DMS 273 (cell line): Measurements from ENCODE around the gene IVD.

Experiments used
- DNase-seq: peaks from one replicate; lab custom pipeline; 2025; ENCODE audit not compliant: unreplicated experiment; lab: John Stamatoyannopoulos, UW

The IVD gene

GRCh38 chr15:40413036-40413435 lies 7.4 kb downstream of the IVD start:
- no peak for DNase-seq

DNA sequence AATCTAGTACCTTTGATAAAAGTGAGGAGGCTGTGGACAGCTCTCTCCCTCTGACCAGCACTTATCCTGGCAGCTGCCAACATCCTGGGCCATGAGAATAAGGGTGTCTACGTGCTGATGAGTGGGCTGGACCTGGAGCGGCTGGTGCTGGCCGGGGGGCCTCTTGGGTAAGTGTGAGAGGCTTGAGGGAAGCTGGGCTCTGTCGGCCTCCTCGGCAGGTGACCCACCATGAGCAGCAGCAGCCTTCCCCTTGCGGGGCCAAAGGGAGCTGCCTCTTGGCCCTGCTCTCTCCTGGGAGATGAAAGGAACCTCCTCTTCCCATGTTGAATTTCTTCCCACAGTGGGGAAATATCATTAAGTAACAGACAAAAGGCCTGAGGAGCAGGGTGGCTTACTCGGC lies 9.2 kb downstream of the IVD start:
- DNase-seq, result no peak

DNA sequence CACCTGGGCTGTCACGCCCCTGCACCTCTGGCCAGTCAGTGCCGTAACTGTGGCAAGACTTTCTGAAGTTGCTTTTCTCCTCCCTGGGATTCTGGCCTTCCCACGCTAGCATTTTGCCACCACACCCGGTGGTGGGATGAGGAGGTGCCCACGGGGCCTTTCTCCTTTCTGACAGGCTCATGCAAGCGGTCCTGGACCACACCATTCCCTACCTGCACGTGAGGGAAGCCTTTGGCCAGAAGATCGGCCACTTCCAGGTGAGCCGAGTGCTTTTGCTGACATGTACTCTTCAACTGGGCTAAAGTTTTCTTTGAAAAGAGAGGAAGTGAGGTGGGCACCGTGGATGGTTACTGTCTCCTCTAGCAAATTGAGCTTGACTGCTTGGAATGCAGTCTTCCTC lies 9.6 kb downstream of the IVD start:
- no peak for DNase-seq

- DNase-seq, result no peak
These were observed 10.5 kb downstream of the IVD start for GRCh38 chr15:40416056-40416455.

DNA sequence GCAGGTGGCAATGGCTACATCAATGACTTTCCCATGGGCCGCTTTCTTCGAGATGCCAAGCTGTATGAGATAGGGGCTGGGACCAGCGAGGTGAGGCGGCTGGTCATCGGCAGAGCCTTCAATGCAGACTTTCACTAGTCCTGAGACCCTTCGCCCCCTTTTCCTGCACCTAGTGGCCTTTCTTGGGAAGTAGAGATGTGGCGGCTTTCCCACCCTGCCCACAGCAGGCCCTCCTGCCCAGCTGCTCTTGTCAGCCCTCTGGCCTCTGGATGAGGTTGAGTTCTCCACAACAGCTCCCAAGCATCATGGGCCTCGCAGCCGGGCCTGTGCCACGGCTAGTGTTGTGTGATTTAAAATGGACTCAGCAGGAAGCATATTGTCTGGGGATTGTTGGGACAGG lies 12.5 kb downstream of the IVD start:
- DNase-seq, result no peak

DNA sequence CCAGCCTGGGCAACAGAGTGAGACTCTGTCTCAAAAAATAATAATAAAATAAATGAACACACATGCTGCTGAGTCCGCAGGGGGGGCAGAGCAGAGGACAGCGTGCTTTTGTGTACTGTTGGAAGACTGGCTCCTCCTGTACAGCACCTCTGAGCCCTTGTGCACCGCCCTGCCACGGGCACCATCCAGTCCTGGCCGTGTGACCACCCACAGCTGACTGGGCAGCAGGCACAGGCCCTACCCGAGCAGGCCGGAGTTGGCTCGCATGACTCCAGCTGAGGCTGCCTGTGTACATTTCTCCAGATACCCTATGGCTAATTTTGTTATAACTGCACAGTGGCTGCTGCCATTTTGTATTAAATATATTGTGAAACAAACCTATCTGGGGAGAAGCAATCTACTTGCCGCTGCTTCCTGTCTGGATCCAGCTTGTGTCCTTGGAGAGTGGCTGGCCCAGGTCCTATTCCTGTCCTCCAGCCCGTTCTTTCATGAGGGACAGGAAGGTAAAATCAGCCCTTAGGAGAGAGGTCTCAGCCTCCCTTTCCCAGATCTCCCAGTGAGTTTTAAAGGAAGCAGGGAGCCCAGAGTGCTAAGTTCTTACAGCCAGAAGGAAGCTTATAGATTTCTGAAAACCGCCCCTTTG lies 14.6 kb downstream of the IVD start:
- DNase-seq, result peak; percentile 40

DNA sequence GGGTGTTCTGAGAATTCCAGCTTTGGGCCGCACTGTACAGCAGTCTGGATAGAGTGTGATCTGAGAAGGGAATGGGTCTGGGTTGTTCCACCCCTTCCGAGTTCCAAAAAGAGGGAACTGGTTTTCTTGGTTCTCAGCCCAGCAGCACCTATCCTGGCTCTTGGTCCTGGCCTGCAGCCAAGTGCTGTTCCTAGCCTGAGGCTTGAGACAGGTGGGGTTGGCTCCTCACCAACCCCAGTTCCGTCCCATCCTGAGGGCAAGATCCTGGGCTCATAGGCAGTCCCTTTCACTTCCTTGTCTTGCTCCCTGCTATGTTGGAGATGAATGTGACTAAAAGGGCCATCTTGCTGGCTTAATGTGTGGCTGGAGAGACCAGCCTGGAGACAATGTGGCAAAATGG lies 15.2 kb downstream of the IVD start:
- peak; percentile 60 for DNase-seq

DNA sequence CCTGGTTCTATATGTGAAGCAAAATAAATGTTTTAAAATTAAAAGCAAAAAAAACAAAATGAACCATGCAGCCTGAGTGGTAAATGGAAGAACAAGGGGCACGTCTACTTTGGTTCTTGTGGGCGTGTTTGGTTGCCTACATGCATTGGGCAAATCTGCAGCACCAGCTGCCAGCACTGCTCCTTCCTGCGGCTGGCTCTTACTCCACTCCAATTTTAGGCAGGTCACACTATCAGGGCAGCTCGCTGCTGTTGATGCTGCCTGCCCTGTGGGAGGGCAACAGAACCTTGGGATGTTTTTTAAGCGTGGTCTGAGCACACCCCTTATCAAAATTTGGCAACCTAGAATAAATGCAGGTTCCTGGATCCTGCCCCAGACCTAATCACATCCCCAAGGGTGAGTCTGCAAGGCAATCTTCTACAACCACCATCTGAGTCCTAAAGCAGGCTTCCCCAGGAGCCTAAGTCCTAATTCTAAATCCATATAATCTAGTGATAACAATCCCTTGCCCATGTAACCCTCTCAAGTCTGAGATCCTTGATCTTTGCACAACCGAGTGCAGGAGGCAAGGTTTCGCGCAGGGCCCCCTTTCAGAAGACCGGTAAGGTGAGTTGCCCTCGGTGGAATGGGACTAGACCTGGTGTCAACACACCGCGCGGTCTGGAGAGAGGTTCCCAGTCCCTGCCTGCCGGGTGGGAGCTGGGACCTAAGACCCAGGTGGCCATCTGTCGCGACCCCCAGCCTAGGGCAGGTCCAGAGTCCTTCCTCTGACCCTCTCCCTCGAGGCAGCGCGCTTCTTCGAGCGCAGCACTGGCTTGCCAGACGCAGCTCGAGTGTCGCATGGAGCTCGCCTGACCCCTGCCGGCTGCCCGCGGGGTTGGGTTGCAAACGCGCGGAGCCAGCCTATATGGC lies 15.9 kb downstream of the IVD start:
- DNase-seq, result peak; percentile 86

GRCh38 chr15:40424483-40425115 lies 19.0 kb downstream of the IVD start:
- no peak for DNase-seq

DNA sequence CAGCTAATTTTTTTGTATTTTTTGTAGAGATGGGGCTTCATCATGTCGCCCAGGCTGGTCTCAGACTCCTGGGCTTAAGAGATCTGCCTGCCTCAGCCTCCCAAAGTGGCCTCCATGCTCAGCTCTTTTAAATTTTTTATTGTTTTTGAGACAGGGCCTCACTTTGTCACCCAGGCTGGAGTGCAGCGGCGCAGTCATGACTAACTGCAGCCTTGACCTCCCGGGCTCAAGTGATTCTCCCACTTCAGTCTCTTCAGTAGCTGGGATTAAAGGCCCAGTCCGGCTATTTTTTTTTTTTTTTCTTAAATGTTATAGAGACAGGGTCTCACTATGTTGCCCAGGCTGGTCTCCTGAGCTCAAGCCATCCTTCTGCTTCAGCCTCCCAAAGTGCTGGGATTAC lies 20.1 kb downstream of the IVD start:
- no peak for DNase-seq

DNA sequence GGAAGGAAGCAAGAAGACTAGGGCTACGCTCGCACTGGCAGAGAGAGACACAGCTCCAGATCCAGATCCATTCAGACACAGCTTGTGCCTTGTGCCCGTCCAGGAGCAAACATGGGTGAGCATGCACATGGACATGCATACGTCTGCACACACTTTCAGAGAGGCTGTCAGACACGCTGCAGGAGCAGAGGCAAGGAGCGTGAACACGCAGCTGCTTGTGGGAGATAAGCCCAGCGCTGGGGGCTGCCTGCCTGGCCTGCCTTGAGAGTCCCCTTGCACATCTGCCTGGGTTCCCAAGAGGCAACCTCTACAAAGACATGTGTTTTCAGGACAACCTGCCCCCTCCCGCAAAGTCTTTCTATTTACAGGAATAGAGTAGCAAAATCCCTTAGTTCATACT lies 21.6 kb downstream of the IVD start:
- DNase-seq, result no peak

DNA sequence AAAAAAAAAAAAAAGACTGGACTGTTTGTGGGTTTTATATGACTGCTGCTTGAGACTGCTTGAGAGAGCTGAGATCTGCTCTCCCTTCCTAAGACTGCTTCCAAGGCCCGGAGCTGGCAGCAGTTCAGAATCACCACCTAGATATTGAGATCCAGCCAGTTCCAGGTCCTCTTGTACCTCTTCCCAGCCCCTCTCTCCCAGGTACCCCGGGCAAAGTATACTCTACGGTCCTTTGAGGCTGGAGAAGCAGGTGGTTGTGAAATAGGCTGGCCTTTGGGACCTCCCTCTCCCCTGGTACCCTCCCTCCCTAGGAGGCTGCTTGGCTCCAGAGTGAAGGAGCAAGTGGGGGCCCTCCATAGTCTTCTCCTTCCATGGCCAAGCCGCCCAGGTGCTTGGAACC lies 22.6 kb downstream of the IVD start:
- DNase-seq, result no peak

DNA sequence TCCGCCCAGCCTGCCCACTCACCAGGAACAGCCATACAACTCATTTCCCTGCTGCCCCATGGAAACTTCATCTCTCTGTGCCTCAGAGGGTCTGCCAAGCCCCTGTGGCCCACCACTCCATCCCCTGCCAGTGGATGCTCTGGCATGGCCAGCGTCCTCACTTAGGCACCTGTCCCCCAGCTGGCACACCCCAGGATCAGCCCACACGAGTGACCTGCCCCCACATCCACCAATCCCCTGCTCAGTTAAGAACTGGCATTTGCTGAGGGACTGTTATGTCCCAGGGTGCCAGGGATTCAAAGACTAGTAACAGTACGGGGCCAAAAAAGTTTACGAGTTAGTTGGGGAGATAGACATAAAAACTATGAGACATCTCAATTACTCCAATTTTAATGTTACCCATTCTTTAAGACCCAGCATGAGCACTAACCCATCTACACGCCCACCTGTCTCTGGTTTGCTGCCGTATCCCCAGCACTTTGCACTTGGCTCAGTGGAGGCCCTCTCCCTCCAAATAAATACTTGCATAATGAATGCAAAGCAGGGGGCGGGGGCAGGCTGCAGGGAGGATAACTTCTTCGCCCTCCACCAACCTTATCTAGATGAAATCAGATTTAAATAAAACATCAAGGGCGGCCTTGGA lies 23.6 kb downstream of the IVD start:
- DNase-seq, result no peak

- peak; percentile 38 for DNase-seq
These were observed 24.7 kb downstream of the IVD start for GRCh38 chr15:40430271-40430805.

- DNase-seq, result no peak
These were observed 29.6 kb downstream of the IVD start for GRCh38 chr15:40435023-40435709.

DNA sequence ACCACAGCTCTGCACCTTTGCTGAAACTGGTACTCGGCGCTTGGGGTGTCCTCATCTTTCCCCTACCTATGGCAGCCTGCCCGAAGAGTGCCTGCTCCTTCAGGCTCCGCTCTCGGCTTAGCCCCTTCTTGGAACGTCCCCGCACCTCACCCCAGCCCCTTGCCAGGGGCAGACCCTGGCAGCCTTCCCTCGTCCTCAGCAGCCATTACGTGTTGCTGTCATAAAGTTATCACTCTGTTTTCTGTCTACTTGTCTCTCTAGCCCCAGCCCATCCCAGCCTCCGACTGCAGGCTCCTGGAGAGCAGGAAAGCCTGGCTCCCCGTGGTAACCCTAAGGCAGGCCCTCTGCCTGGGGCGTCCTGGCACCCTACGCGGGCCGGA lies 30.1 kb downstream of the IVD start:
- DNase-seq, result no peak

DNA sequence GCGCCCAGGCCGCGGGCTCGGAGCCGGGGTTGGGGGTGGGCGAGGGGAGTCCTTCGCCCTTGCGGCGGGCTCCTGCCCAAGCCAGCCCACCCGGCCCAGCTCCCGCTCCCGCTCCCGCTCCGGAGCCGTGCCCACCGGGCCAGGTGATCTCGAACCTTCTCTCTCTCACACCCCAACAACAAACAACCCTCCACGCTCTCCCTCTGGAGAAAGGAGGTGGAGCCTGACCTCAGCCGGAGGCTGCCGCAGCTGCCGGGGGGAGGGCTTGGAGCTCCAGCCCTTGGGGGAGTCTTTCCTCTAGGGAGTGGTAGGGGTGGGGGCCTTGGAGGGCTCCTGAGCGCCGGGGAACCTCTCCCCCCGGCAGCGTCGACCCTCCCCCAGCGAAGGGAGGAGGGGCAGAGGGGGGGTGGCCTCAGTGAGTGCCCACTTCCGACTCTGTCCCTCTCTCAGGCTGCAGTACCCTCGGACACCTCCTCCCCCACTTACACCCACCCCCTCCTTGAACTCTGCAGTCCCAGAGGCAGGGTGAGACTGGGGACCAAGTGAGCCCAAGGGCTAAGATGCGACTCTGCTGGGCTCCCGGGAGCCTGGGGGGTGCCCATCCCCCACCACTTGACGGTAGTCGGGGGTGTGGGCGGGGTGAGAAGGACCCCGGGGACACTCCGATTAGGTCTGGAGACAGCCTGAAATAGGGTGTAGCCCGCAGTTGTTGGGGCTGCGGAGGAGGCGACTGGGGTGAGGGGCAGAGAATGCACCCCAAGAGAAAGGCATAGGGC lies 30.7 kb downstream of the IVD start:
- DNase-seq, result peak; percentile 43

- peak; percentile 36 for DNase-seq
These were observed 31.5 kb downstream of the IVD start for GRCh38 chr15:40436892-40437751.
